NK-92 (cell line): Measurements from ENCODE around the gene TP63.

ENCODE experiments used
- DNase-seq: peaks from one replicate; lab custom pipeline; 2025; ENCODE audit not compliant: unreplicated experiment; lab: John Stamatoyannopoulos, UW

TP63 gene

DNA sequence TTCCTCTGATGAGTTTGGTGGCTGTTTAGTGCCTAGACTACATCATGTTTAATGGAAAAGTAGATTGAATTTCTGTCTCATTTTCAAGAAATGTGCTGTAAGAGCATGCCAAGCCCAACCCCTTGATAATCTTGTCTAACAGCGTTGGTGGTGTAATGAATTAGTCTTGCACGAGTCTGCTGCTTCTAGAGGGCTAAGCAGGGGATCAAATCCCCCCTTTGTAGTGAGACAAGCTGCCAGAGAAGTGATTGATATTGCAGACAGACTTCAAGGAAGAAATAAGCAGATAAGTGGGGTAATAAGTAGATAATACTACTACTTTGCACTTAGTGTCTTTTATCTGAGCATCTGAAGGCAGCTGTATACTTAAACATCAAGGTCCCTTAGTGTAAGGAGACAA, 141.4 kb downstream of the TP63 start:
- DNase-seq: no peak

DNA sequence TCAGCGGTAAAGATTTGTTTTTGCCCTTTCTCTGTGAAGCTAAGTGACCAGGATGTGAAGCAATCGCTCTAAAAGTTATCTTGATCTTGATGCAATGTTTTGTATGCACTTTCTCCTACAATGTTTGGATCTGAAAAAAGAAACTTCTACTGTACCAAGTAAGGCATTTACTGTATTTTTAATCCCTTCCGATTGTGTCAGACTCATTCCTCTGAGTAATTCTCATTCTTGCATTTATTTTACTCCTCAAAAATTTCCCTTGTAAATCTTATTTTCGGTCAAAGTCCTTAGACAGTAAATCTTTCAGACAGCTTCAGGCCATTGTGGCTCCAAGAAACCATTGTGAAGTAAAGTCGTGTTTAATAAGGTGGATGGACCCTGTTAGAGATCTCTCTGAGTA, 141.9 kb downstream of the TP63 start:
- DNase-seq: no peak

DNA sequence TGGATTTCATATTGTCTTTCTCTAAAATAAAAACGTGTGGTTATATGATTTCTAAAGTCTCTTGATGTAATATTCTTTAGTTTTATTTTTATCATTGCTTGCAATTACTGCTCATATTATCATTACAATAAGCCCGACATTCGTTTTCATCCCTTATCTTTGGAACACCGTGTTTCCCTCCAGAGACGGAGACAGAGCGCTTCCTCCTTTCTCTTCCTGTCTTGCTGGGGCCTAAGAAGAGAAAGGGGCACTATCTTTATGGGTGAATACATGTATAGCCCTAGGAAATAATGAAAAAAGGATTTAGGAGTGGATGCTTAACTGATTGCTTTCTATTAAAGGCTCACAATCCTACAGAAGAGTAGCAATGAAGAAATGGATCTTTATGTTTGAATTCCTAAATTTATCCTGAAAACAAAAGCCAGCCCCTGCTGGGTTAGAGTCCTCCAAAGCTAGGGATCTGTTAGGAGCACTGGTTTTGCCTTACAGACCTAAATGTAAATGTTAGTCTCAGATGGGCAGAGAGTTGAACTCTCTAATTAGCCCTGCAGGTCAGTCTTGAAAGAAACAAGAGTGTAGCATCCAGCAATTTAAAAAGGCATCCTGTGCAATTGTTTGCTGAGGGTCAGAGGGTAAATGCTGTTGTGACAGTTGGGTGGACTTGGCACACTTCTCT, 145.1 kb downstream of the TP63 start:
- no peak for DNase-seq

DNA sequence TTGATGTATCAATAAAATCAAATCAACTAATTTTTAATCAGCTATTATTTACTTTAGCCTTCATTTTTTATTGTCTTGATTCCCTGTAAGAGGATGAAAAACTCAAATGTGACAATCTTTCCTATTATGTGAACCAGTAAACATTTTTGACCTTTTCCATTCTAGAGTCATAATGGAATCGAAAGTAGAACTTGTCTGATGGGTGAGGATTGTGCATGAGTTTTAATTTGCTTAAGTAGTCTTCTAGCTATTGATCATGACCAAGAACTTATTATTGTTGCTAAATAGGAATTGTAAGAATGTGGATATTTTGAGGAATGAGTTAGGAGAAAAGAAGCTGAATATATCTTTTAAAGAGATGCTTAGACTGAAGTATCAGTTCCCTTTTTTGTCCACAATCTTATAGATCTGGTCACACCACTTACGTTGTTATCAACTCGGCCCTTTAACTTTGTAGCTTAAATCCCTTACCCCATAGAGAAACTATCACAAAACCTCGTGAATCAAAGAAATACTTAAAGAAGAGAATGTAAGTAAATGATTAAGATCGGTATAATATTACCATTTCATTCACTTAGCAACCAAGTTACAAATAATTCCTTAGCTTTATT, 147.3 kb downstream of the TP63 start:
- no peak for DNase-seq

DNA sequence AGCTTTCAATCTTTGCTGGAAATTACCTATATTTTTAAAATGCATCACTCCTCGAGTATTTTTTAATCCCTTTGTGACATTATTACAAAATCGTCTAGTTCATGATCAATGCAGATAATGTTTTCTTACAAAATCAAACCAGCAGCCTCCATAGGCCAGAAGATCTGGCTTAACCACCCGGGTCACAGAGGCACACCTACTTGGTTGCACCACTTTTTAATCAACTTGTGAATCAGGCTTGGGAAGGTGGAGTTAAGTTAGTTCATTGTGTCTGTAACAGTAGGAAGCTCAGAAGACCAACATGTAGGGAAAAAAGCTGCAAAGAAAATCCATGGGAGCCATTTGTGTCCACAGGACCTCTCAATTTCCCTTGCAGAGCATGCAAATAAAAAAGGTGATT, 148.0 kb downstream of the TP63 start:
- DNase-seq: no peak

DNA sequence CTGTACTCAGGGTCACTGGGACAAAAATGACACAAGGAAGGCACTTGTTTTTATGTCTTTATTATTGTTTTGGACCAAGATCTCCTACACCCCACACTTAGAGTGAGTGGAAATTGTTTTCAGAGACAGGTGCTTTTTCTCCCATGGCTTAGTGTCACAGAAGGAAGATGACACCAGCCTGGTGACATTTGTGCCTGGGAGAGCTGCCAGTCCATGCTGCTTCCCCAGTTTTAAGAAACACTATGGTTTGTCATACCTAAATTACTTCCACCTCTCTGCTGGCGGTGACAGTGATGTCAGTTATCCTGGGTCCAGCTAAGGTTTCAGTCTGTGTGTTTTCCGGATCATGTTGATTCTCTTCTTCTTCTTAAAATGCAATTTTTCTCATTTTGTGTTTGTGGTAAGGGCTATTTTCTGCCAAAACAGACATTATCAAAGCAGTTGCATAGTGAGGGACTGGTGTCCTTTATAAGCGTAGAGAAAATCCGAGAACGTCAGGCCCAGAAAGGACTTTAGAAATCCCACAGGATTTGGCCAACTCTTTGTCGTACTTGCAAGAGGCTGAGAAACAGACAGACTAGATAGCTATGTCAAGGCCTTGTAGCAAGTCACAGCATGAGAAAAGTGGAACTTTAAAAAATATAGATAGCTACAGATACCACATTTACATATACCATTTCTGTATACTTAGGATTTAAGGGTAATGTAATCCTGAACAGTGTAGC, 149.5 kb downstream of the TP63 start:
- DNase-seq: no peak

DNA sequence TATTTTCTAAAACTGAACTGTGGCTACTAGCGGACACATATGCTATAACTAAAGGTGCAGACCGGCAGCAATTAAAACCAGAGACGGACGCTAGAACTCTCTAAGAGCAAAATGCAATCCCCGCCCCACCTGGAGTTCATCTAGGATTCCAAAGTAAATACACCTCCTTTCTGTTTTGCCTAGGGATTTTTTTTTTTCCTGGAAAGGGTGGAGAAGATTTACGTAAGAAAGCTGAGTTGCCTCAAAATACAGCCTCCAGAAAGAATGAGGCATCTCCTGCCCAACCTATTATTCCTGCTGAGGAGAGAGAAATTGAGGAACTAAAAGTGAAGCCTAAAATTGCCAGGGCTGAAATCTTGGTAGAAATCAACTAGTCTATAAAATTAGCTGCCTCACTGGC, 150.2 kb downstream of the TP63 start:
- DNase-seq: no peak

DNA sequence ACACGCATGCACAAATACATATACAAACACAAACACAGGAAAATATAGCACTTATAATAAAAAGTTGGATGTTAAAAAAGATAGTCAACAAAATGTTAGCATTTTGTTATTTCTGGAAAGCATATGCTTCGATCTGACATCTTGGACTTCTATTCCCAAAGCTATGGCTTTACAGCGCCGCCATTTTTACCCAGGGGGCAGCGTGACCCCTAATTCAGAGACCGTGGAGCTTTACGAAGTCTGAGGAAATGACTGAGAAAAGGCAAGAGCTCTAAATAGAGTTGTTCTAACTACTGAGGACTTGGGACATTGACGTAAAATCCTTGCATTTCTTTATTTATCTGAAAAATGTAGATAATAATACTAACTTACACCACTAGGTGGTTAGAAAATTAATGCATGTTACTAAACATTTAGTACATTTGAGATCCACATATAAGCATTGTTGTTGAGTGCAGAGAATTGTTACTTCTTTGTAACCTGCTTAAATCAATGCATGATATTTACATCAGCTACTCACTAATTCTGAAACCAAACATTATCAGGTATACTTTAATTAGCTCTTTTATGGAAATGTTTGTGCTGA, 155.4 kb downstream of the TP63 start:
- no peak for DNase-seq

DNA sequence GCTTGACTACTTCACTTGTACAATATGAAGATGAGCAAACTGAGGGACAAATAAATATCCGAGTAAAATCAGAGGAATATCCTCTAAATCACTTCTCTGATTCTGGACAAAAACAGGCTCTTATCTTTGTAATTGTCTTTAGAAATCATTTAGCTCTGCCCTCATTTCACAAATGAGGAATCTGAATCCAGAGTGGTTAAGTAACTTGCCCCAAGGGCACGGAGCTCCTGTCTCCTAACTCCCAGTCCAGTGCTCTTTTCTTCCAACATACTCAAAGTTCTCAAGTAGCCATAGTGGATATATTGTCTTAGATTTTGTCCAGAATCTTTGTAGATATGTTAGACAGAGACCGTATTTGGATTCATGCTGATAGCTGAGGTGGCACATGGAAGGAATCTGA, 156.0 kb downstream of the TP63 start:
- DNase-seq: no peak

DNA sequence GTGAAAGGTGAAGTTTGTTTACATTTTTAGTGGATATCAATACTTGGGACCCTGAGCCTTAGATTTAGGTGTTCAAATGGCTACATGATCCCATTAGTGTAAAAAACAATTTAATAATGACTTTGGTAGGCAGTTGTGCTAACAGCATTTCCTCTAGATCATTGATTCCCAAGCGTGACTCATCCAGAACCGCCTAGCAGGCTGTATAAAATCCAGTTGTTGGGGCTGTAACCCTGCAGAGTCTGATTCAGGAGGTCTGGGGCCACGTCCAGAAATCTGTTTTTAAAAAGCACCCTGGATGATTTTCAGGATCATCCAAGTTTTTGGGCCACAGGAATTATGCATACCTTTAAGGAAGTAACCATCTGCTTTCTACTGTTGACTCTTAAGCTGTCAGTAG, 156.4 kb downstream of the TP63 start:
- DNase-seq: no peak

DNA sequence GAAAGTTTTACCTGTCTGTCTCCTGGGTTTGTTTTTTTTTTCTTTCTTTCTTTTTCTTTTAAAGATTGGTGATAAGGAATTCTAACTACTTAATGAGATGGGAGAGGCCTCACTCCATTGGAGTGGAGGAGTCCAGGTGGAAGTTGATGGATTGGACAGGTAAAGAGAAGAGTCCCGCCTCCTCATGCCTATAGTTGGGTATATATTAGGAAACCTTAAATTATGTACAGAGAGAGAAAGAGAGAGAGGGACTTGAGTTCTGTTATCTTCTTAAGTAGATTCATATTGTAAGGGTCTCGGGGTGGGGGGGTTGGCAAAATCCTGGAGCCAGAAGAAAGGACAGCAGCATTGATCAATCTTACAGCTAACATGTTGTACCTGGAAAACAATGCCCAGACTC, 158.2 kb downstream of the TP63 start:
- DNase-seq: no peak

DNA sequence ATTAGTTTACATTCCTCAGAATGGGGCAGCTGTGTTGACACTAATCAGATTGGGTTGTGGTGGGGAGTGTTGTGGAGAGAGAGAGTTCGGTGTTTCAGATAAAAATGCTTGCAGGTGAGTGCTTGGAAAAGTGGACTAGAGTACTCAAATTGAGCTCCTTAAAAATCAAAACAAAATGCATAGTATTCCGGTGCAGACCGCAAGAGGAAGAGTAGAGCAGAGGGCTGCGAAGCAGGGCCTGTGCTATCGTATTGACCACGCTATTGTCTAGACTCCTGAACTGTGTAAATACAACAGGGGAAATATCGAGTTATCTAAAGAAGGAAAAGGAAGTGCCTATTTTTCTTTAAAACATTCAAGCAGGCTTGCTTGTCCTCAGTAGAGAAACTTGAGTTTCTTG, 159.5 kb downstream of the TP63 start:
- DNase-seq: no peak

DNA sequence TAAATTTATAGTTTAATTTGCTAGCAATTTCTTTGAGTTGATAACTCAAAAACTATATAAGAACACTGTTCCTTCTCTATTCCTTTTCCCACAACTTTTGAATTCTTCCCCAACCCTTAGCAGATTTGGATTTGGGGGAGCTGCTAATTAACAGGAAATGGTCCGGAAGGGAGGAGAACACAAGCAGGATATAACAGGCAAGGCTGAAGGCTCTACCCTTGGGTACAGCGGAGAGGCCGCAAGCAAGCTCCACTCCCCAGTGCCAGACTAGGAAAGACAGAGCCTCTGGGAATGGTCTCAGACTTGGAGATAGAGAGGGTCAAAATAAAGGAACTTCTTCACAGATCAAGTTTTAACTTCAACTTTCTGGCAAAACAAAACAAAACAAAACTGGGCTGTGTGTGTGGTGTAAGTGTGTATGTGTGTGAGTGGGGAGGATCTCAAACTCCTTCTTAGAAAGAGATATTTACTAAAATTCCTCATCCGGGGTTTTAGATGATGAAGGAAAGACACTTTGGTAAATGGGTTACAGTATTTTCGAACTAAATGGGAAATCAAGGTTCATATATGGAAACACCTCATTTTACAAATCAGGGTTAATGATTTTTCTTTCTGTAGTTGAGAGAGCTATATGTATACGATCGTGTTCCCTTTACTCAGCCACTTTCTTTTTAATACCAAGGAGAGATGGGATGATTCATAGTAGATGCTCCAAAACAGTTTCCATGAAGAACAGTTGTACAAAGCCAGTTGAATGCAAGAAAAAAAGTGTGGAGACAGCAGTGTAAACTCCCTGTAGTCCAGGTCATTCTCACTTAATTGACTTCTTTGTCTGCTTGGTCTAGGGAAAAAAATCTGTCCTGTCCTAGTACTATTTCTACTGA, 161.1 kb downstream of the TP63 start:
- DNase-seq: no peak

DNA sequence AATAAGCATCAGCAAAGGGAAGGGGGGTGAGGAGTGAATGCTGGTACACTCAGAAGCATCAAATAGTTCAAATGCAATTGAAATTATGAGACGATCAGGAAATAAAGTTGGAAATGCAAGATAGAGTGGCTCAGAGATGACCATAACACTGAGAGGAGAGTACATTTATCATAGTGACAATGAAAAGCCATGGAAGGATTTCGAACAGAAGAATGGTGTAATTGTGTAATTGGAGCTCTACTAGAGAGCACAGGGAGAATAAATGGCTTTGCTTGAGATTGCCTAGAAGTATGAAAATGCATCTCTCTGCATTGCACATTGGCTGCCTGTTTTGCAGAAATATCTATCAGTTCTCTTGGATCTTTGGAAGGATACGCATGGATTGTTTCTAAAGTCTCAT, 163.3 kb downstream of the TP63 start:
- DNase-seq: no peak

DNA sequence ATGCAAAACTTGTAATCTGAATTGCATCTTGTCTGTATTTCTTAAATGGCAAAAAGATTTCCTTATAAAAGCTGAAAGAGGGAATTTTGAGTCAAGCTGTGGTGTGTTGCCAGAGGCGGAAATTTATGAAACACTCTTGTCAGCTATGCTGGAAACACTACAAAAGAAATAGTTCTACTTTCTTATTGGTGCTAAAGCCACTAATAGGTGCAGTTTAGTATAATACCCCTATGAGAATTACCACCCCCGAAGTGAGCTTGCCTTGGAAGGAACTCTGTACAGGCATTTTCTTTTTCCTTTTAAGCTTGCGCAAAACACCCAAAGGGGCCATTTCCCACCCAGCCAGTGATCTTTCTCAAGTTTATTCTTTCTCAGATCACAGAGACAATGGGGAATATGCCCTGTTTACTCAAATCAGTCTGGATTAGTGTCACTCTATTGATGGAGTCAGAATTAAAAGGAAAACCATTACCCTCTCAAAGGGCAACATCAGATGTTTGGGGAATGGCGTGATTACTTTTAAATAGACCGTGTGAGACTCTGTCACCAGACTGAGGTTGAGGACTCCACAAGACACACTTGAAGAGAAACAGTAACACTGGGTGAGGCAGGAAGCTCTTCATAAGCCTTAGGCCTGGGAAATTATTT, 166.0 kb downstream of the TP63 start:
- DNase-seq: no peak

DNA sequence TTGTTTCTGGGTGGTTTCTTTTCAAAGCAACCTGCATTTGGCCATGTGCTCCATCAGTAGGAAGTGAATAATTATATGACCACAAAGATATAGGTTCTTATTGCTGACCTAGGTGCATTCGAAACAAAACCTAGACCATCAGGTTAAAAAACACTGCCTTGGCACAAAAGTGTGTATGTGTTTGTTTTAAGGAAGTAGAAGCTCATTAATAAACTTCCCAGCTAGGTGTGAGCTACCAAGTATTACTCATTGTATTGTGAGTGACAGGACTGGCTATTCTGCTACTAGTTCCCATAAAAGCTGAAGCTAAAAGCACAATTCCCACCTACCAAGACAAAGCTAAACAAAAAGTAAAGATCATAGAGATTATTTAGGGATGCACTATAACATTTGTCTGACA, 168.2 kb downstream of the TP63 start:
- no peak for DNase-seq

DNA sequence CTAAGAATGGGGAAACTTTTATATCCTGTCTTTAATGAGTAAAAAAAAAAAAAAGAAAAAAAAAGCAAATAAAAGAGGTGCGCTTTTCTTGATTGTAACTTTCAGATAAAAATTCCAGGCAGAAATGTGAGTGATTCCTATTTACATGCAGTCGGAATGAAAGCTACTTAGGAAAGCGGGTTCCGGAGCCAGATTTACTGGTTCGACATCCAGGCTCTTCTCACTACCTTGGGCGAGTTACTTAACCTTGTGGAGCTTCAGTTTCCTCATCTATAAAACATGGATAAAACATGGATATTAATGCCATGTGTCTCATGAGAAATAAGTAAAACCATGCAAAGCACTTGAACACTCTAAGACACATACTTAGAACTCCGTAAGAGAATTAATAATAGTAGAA, 169.2 kb downstream of the TP63 start:
- no peak for DNase-seq

DNA sequence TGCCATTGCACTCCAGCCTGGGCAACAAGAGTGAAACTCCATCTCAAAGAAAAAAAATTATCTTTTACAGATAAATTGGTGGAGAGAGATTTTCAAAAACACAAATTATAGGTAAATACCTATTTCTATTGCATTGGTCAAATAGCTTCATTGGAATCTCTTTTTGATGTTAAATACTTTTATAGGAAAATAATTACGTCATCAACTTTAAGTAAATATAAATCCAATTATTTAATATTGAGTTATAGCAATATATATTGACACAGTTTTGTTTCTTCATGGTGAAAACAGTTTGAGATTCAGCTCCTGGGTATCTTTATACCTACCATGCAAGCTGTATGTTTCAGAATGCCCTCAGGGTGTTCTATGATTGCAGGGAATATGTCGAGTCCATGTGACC, 172.1 kb downstream of the TP63 start:
- DNase-seq: no peak

DNA sequence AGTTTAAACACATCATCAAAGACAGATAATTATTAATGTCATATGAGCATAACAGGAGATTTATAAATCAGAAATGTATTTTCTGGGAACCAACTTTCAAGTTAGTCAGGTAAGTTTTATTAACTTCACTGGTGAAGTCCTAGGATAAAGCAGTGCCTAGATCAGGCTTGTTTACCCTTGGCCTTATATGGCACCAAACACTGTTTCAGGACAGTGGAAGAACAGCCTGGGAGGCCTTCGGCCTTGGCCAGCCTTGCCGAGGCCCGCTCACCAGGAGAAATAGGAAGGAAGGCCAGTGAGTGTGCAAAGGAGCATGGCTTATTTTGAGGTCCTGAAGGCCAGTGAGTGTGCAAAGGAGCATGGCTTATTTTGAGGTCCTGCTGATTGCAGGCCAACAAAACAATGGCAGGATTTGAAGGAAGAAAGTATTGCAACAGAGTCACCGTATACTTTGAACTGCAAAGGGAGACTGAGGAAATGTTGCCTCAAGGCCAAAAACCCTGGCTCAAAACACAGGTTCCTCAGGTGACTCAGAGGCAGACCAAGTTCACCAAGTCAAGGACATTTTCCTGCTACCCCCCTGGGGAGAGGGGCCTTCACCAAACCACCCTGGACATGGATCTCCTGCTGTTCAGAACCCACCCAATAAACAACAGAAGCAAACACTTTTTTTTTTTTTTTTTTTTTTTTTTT, 174.3 kb downstream of the TP63 start:
- DNase-seq: no peak
